PC-9 (cell line): ENCODE data around the gene PI4KA. TPM values are rescaled to one million over a fixed set of nuclear protein-coding genes. Genes with fewer than 3 reads are reported as not detected.

Experiments used
- BruUV-seq: library from RNA; stranded (reverse); fragments of 400-500 nt; replicated peaks from 2 replicates; lab custom pipeline; 2021; lab: Mats Ljungman, UMichigan
- CTCF ChIA-PET: fragments of 300-600 bp; sonication (Branson Sonifier 250); formaldehyde crosslinking; loops from one replicate; lab custom pipeline; 2022; ENCODE audit warnings: antibody characterized with exemption; lab: Charles Lee
- POLR2A ChIA-PET: fragments of 300-600 bp; sonication (Branson Sonifier 250); formaldehyde crosslinking; loops from one replicate; lab custom pipeline; 2022; ENCODE audit warnings: antibody characterized with exemption; ENCODE audit not compliant: unreplicated experiment; lab: Charles Lee
- DNase-seq, 2 experiments: peaks; one replicate each; pipeline versions ENCODE4 v3.0.0 to v3.0.0-alpha.2; 2015 to 2022; ENCODE audit warnings: mixed read lengths in 1 of 2
- H2AFZ ChIP-seq: fragments of 200-600 bp; sonication (generic); 2 replicates; pipeline ENCODE4 v1.8.1; 2017; ENCODE audit warnings: antibody characterized with exemption
- H3F3A ChIP-seq: fragments of 200-600 bp; sonication (generic); 2 replicates; pipeline ENCODE4 v1.8.1; 2017; ENCODE audit warnings: antibody characterized with exemption, mild to moderate bottlenecking, low read depth; ENCODE audit not compliant: insufficient read depth
- H3K27ac ChIP-seq: fragments of 200-600 bp; sonication (generic); 2 replicates; pipeline ENCODE4 v1.6.1; 2016; ENCODE audit warnings: mixed run types
- H3K27me3 ChIP-seq: fragments of 200-600 bp; sonication (generic); 2 replicates; pipeline ENCODE4 v1.6.1; 2016; ENCODE audit warnings: low read depth, mixed run types; ENCODE audit not compliant: insufficient read depth
- H3K36me3 ChIP-seq: fragments of 200-600 bp; sonication (generic); 2 replicates; pipeline ENCODE4 v1.6.1; 2016; ENCODE audit warnings: low read depth, mixed run types
- H3K4me1 ChIP-seq: fragments of 200-600 bp; sonication (generic); replicated peaks from 2 replicates; pipeline ENCODE4 v1.6.1; 2016; ENCODE audit warnings: mixed run types; ENCODE audit not compliant: insufficient read depth
- H3K4me2 ChIP-seq: fragments of 200-600 bp; sonication (generic); 2 replicates; pipeline ENCODE4 v1.6.1; 2017; ENCODE audit warnings: mixed run types
- H3K4me3 ChIP-seq: fragments of 200-600 bp; sonication (generic); 2 replicates; pipeline ENCODE4 v1.6.1; 2016; ENCODE audit warnings: mixed run types
- H3K79me2 ChIP-seq: fragments of 200-600 bp; sonication (generic); 2 replicates; pipeline ENCODE4 v1.6.1; 2017; ENCODE audit warnings: low read depth, mixed run types
- H3K9me2 ChIP-seq: fragments of 200-600 bp; sonication (generic); 2 replicates; pipeline ENCODE4 v1.8.1; 2017; ENCODE audit warnings: mild to moderate bottlenecking; ENCODE audit not compliant: insufficient read depth
- H3K9me3 ChIP-seq: fragments of 200-600 bp; sonication (generic); 2 replicates; pipeline ENCODE4 v1.8.1; 2016; ENCODE audit warnings: low read depth; ENCODE audit not compliant: insufficient read depth
- H4K20me1 ChIP-seq: fragments of 200-600 bp; sonication (generic); 2 replicates; pipeline ENCODE4 v1.8.1; 2017; ENCODE audit not compliant: insufficient read depth
- EZH2 ChIP-seq: fragments of 200-600 bp; sonication (generic); IDR thresholded peaks from 2 replicates; pipeline ENCODE4 v1.8.0; 2017; ENCODE audit warnings: antibody characterized with exemption, low read depth
- intact Hi-C: fragments of 100-400 bp; cut with micrococcal nuclease; formaldehyde crosslinking; loops from one replicate; pipeline ENCODE4 v1.10.0; 2022; ENCODE audit not compliant: unreplicated experiment
- total RNA-seq: library from RNA; stranded (reverse); gene quantifications from 2 replicates; pipeline ENCODE4 v1.2.3, GENCODE V29; 2021
- TF ChIP-seq, protein P1 (sequence below): fragments of 200-600 bp; sonication (generic); conservative IDR thresholded peaks from 2 replicates; pipeline ENCODE4 v1.6.1; 2017; ENCODE audit warnings: mixed run types, antibody characterized with exemption, mild to moderate bottlenecking, moderate library complexity

The PI4KA gene
- total RNA-seq, 1 experiment from 2014 or later = 27.9 TPM

GRCh38 chr22:20796731-20797130 is 61.9 kb downstream of the PI4KA start:
- Histone ChIP-seq H2AFZ (no peak overlapping the region), H3F3A (peaks cover 12% of the 10 kb centered on the region), H3K27ac (no peak overlapping the region), H3K9me3 (no peaks in the 10 kb centered on the region), H3K27me3 (no peaks in the 10 kb centered on the region), H4K20me1 (no peaks in the 10 kb centered on the region), H3K79me2 (no peaks in the 10 kb centered on the region), H3K4me3 (no peak overlapping the region), H3K9me2 (no peaks in the 10 kb centered on the region), H3K4me1 (peaks cover 18% of the 10 kb centered on the region), H3K36me3 (no peaks in the 10 kb centered on the region), H3K4me2 (no peak overlapping the region)
- ChIA-PET CTCF (no interaction called here), POLR2A (no interaction called here)
- TF ChIP-seq EZH2 = no peak
- TF ChIP-seq, protein P1, sequence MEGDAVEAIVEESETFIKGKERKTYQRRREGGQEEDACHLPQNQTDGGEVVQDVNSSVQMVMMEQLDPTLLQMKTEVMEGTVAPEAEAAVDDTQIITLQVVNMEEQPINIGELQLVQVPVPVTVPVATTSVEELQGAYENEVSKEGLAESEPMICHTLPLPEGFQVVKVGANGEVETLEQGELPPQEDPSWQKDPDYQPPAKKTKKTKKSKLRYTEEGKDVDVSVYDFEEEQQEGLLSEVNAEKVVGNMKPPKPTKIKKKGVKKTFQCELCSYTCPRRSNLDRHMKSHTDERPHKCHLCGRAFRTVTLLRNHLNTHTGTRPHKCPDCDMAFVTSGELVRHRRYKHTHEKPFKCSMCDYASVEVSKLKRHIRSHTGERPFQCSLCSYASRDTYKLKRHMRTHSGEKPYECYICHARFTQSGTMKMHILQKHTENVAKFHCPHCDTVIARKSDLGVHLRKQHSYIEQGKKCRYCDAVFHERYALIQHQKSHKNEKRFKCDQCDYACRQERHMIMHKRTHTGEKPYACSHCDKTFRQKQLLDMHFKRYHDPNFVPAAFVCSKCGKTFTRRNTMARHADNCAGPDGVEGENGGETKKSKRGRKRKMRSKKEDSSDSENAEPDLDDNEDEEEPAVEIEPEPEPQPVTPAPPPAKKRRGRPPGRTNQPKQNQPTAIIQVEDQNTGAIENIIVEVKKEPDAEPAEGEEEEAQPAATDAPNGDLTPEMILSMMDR = no peak
- DNase-seq = no peak
- no TSS peak for BruUV-seq
- intact Hi-C loops = loop anchor here (10.0 kb wide), 1 partner anchor 308 kb away; no protein-coding TSS in a partner anchor

GRCh38 chr22:20794650-20795413 is 63.8 kb downstream of the PI4KA start:
- H3K27ac ChIP-seq = no peak overlapping the region
- peaks cover 13% of the 10 kb centered on the region for H3K4me1 ChIP-seq
- H3K4me3 ChIP-seq = no peak overlapping the region
- intact Hi-C loops = loop anchor here (10.0 kb wide), 1 partner anchor 310 kb away; no protein-coding TSS in a partner anchor
- no peaks in the 10 kb centered on the region for H3K9me3 ChIP-seq
- CTCF ChIA-PET = no interaction called here
- H3K79me2 ChIP-seq = no peaks in the 10 kb centered on the region
- POLR2A ChIA-PET = no interaction called here
- peaks cover 9% of the 10 kb centered on the region for H3F3A ChIP-seq
- no peaks in the 10 kb centered on the region for H3K9me2 ChIP-seq
- H2AFZ ChIP-seq = no peak overlapping the region
- TF ChIP-seq EZH2 = no peak
- TF ChIP-seq, protein P1 = no peak
- no peak for DNase-seq
- H3K4me2 ChIP-seq = no peak overlapping the region
- H3K27me3 ChIP-seq = no peaks in the 10 kb centered on the region
- H4K20me1 ChIP-seq = no peaks in the 10 kb centered on the region
- H3K36me3 ChIP-seq = no peaks in the 10 kb centered on the region
- no TSS peak for BruUV-seq

GRCh38 chr22:20793748-20794649 is 64.6 kb downstream of the PI4KA start:
- DNase-seq = no peak
- Histone ChIP-seq H3K36me3 (no peaks in the 10 kb centered on the region), H3K4me3 (no peak overlapping the region), H3K9me2 (no peaks in the 10 kb centered on the region), H4K20me1 (no peaks in the 10 kb centered on the region), H3K27me3 (no peaks in the 10 kb centered on the region), H3F3A (peaks cover 3% of the 10 kb centered on the region; the same call in 1 of the 2 replicates), H3K9me3 (no peaks in the 10 kb centered on the region), H3K79me2 (no peaks in the 10 kb centered on the region), H3K4me2 (no peak overlapping the region), H2AFZ (no peak overlapping the region), H3K4me1 (peaks cover 5% of the 10 kb centered on the region; the same call in 1 of the 2 replicates), H3K27ac (no peak overlapping the region)
- CTCF ChIA-PET = no interaction called here
- intact Hi-C loops = loop anchor here (10.0 kb wide), 1 partner anchor 311 kb away; no protein-coding TSS in a partner anchor
- TF ChIP-seq EZH2 = no peak
- TF ChIP-seq, protein P1 = no peak
- POLR2A ChIA-PET = no interaction called here
- no TSS peak for BruUV-seq
